Lung (tissue), 12 donors: Measurements from ENCODE around the gene VCL. TPM values are rescaled to one million over a fixed set of nuclear protein-coding genes. Genes with fewer than 3 reads are reported as not detected.

Experiments
- ATAC-seq: fragments of 200-7000 bp; cut with Tn5 transposase; one replicate; pipeline ENCODE4 v1.9.1; 2020; ENCODE audit warnings: moderate number of reproducible peaks; ENCODE audit not compliant: insufficient read depth, low FRiP score
- DNase-seq, 3 donors: peaks; one replicate each; pipeline ENCODE4 v3.0.0-alpha.2; 2013 to 2017
- H3K27ac ChIP-seq, 2 donors: one replicate each; pipeline ENCODE4 v1.5.1; 2013; ENCODE audit warnings: mild to moderate bottlenecking in 2 of 2, moderate library complexity in 2 of 2, control low read depth in 1 of 2, inconsistent platforms in 1 of 2, low read depth in 1 of 2, low read length in 1 of 2
- H3K27me3 ChIP-seq, 3 donors: one replicate each; pipeline ENCODE4 v1.5.1; 2013; ENCODE audit warnings: low read length in 2 of 3; ENCODE audit not compliant: control insufficient read depth in 3 of 3, insufficient read depth in 3 of 3
- H3K36me3 ChIP-seq, 4 donors: one replicate each; pipeline ENCODE4 v1.5.1; 2013; ENCODE audit warnings: low read length in 4 of 4, mild to moderate bottlenecking in 1 of 4, moderate library complexity in 1 of 4; ENCODE audit not compliant: control insufficient read depth in 4 of 4, insufficient read depth in 4 of 4
- H3K4me1 ChIP-seq, 5 donors: one replicate each; pipeline ENCODE4 v1.5.1; 2013; ENCODE audit warnings: low read length in 5 of 5, mild to moderate bottlenecking in 2 of 5, moderate library complexity in 1 of 5; ENCODE audit not compliant: control insufficient read depth in 5 of 5, insufficient read depth in 5 of 5
- H3K4me3 ChIP-seq: one replicate; pipeline ENCODE4 v1.5.1; 2013; ENCODE audit warnings: mild to moderate bottlenecking, control low read depth, moderate library complexity
- H3K9ac ChIP-seq, 2 donors: one replicate each; pipeline ENCODE4 v1.5.1; 2013; ENCODE audit warnings: low read length in 2 of 2, control low read depth in 1 of 2; ENCODE audit not compliant: insufficient read depth in 1 of 2
- H3K9me3 ChIP-seq, 4 donors: one replicate each; pipeline ENCODE4 v1.5.1; 2013; ENCODE audit warnings: low read length in 3 of 4, mild to moderate bottlenecking in 1 of 4, moderate library complexity in 1 of 4; ENCODE audit not compliant: control insufficient read depth in 4 of 4, insufficient read depth in 3 of 4
- CTCF ChIP-seq: IDR thresholded peaks from 2 replicates; pipeline ENCODE4 v1.5.1; 2012; ENCODE audit warnings: mild to moderate bottlenecking; ENCODE audit errors: control extremely low read depth, extremely low read depth
- WGBS, 2 donors: extraction: QIAGEN DNeasy Blood & Tissue Kit; methylation state at CpG; one replicate each; pipeline ENCODE4 v1.1.7; 2013; 5-methylcytosine and 5-hydroxymethylcytosine counted together
- polyA plus RNA-seq, 2 donors: library from polyadenylated mRNA; stranded (reverse); fragments of 200-250 nt; gene quantifications; one replicate each; pipeline ENCODE4 v1.2.1, GENCODE V29; 2013
- total RNA-seq, 2 donors: library from RNA; depleted of rRNA in 1 of 2; stranded (reverse); fragments of >200 nt in 1 of 2; gene quantifications; one replicate each; pipeline ENCODE4 v1.2.1, GENCODE V29; 2014 to 2021
- donor health status: control.
- donor health status: control.
- donor health status: Bipolar disorder and iron deficiency.
- donor health status: healthy.
- donor health status: DM: yes; HTN: yes; CAD: no.

VCL gene
- total and polyA plus RNA-seq, 4 donors = 24.5 to 181 (median 86.3) TPM

- WGBS, 2 donors = 70 to 87% methylated on average over 3 of the region's 3 CpGs
- H3K27me3 ChIP-seq = no peaks in the 10 kb centered on the region
- ATAC-seq = no peak
- no peak for DNase-seq
- no peak overlapping the region for H3K9ac ChIP-seq
- no peak overlapping the region for H3K27ac ChIP-seq
- H3K4me1 ChIP-seq = peaks cover 0 to 19% (median 0%) of the 10 kb centered on the region in 5 donors
- H3K9me3 ChIP-seq = no peaks in the 10 kb centered on the region
- no peak overlapping the region for H3K4me3 ChIP-seq
- TF ChIP-seq CTCF = no peak
- peaks cover 36 to 68% (median 57%) of the 10 kb centered on the region in 4 donors for H3K36me3 ChIP-seq
Measured at GRCh38 chr10:74122060-74122459, 124.1 kb downstream of the VCL start.

- Histone ChIP-seq H3K4me3 (no peak overlapping the region), H3K36me3 (peaks cover 26 to 61% (median 50%) of the 10 kb centered on the region in 4 donors), H3K9me3 (no peaks in the 10 kb centered on the region), H3K4me1 (peaks cover 0 to 19% (median 0%) of the 10 kb centered on the region in 5 donors), H3K27ac (no peak overlapping the region), H3K9ac (no peak overlapping the region), H3K27me3 (no peaks in the 10 kb centered on the region)
- TF ChIP-seq CTCF = no peak
- DNase-seq (no peak), ATAC-seq (no peak)
- WGBS, 2 donors = 18 to 42% methylated on average over 1 of the region's 1 CpG
Measured at GRCh38 chr10:74123081-74123480, 125.2 kb downstream of the VCL start.

- H3K4me1 ChIP-seq = no peaks in the 10 kb centered on the region
- no peak overlapping the region for H3K4me3 ChIP-seq
- no peak for DNase-seq
- H3K27me3 ChIP-seq = no peaks in the 10 kb centered on the region
- no peak for TF ChIP-seq CTCF
- H3K9ac ChIP-seq = no peak overlapping the region
- peaks cover 17 to 50% (median 34%) of the 10 kb centered on the region in 4 donors for H3K36me3 ChIP-seq
- 88 to 92% methylated on average over 11 of the region's 11 CpGs for WGBS, 2 donors
- H3K9me3 ChIP-seq = no peaks in the 10 kb centered on the region
- ATAC-seq = no peak
- no peak overlapping the region for H3K27ac ChIP-seq
Measured at GRCh38 chr10:74133923-74134820, 136.3 kb downstream of the VCL start.
